Stimulated activated CD4-positive, alpha-beta T cell treated with anti-CD3 and anti-CD28 coated beads, Interleukin-12 subunit alpha, Interleukin-12 subunit beta, amount 100 ng/mL, for 48 hours (primary cell): ENCODE results near the gene CLPTM1.

ENCODE experiments used
- DNase-seq, 3 donors: peaks; one replicate each; pipeline ENCODE4 v3.0.0-alpha.2; 2020; ENCODE audit warnings: low read depth in 2 of 3, low spot score in 1 of 3

CLPTM1 gene

GRCh38 chr19:45008552-45008951 lies 53.4 kb downstream of the CLPTM1 start:
- no peak for DNase-seq

GRCh38 chr19:45009625-45010255 lies 54.6 kb downstream of the CLPTM1 start:
- DNase-seq: no peak

- no peak for DNase-seq
Observed at GRCh38 chr19:45010306-45010705, 55.1 kb downstream of the CLPTM1 start.

- DNase-seq: no peak
Observed at GRCh38 chr19:45011959-45012358, 56.8 kb downstream of the CLPTM1 start.

GRCh38 chr19:45016388-45017314 lies 61.5 kb downstream of the CLPTM1 start:
- peak; percentile 39 to 67 (median 48) for DNase-seq

- no peak for DNase-seq
Observed at GRCh38 chr19:45019187-45019586, 64.0 kb downstream of the CLPTM1 start.

GRCh38 chr19:45020071-45020470 lies 64.9 kb downstream of the CLPTM1 start:
- DNase-seq: no peak

GRCh38 chr19:45021971-45022370 lies 66.8 kb downstream of the CLPTM1 start:
- no peak for DNase-seq

GRCh38 chr19:45023048-45023447 lies 67.9 kb downstream of the CLPTM1 start:
- DNase-seq: no peak

- DNase-seq: no peak
Observed at GRCh38 chr19:45025264-45025663, 70.1 kb downstream of the CLPTM1 start.

- no peak for DNase-seq
Observed at GRCh38 chr19:45027371-45027770, 72.2 kb downstream of the CLPTM1 start.

GRCh38 chr19:45030825-45031224 lies 75.6 kb downstream of the CLPTM1 start:
- no peak for DNase-seq

- DNase-seq: no peak
Observed at GRCh38 chr19:45032421-45032820, 77.2 kb downstream of the CLPTM1 start.

- no peak for DNase-seq
Observed at GRCh38 chr19:45035755-45036154, 80.6 kb downstream of the CLPTM1 start.

GRCh38 chr19:45037393-45038169 lies 82.4 kb downstream of the CLPTM1 start:
- no peak for DNase-seq

- DNase-seq: peak; percentile 76 to 87 (median 85)
Observed at GRCh38 chr19:45038931-45039893, 84.0 kb downstream of the CLPTM1 start, which contains the start of gene CLASRP. CLASRP (plus strand) TSS chr19:45039045; CDS start chr19:45040213, 1,168 bp downstream.

GRCh38 chr19:45040059-45040771 lies 85.0 kb downstream of the CLPTM1 start:
- no peak for DNase-seq

GRCh38 chr19:45041125-45041524 lies 85.9 kb downstream of the CLPTM1 start:
- no peak for DNase-seq
